ENCODE results near the gene ASTL.
"Not testable (repeated sequence)": the region's sequence is repeated elsewhere in the genome, so short reads cannot be mapped to it uniquely, and the experiment has no call there.

The ASTL gene

GRCh38 chr2:96095116-96095636 lies 43.1 kb downstream of the ASTL start:
- no peak for DNase-seq

GRCh38 chr2:96093528-96093927 lies 44.8 kb downstream of the ASTL start:
- no peak for DNase-seq

- no peak for DNase-seq
Observed at GRCh38 chr2:96092951-96093350, 45.4 kb downstream of the ASTL start.

- no peak for DNase-seq
Observed at GRCh38 chr2:96092573-96092877, 45.8 kb downstream of the ASTL start.

- DNase-seq = no peak
Observed at GRCh38 chr2:96091711-96092572, 46.4 kb downstream of the ASTL start.

- DNase-seq = no peak
Observed at GRCh38 chr2:96091141-96091710, 47.1 kb downstream of the ASTL start.

- DNase-seq = no peak
Observed at GRCh38 chr2:96090196-96090926, 47.9 kb downstream of the ASTL start.

GRCh38 chr2:96089356-96090195 lies 48.7 kb downstream of the ASTL start:
- DNase-seq = no peak

- no peak for DNase-seq
Observed at GRCh38 chr2:96088340-96089335, 49.7 kb downstream of the ASTL start.

GRCh38 chr2:96087130-96087529 lies 51.2 kb downstream of the ASTL start:
- DNase-seq = no peak

- DNase-seq = no peak
Observed at GRCh38 chr2:96085541-96086355, 52.6 kb downstream of the ASTL start.

- DNase-seq = not testable (repeated sequence)
Observed at GRCh38 chr2:96084858-96085518, 53.3 kb downstream of the ASTL start.

GRCh38 chr2:96083989-96084857 lies 54.1 kb downstream of the ASTL start:
- DNase-seq = no peak

- no peak for DNase-seq
Observed at GRCh38 chr2:96083064-96083939, 55.0 kb downstream of the ASTL start.

GRCh38 chr2:96082211-96083063 lies 55.9 kb downstream of the ASTL start:
- DNase-seq = no peak

- no peak for DNase-seq
Observed at GRCh38 chr2:96081042-96081441, 57.3 kb downstream of the ASTL start.

GRCh38 chr2:96075199-96075771 lies 63.0 kb downstream of the ASTL start:
- no peak for DNase-seq

Measured in stimulated activated naive CD4-positive, alpha-beta T cell treated with Interleukin-2 at 50 U/mL for 16 hours (primary cell).